IPS-NIHi11 (cell line): Measurements from ENCODE around the gene SLC24A3.
"Not testable (repeated sequence)": the region's sequence is repeated elsewhere in the genome, so short reads cannot be mapped to it uniquely, and the experiment has no call there.

Experiments
- DNase-seq: peaks from one replicate; pipeline ENCODE4 v3.0.0; 2012; ENCODE audit warnings: mixed read lengths, low spot score

Gene SLC24A3

DNA sequence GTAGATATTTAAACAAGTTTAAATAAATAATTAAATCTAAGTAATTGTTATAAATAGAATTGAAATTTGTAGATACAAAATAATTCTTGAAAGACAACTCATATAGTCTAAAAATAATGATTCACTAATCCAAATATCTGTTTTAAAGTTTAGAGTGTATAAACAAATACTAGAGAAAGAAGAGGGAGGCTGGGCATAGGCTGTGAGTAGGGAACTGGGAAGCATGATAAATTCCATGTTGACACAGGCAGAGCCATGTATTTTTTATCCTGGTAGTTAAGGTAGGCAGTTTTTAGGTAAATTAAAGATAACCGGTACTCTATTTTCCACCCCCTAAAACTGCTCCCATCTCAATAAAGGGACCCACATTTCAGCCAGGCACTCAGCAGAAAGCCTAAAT, 534.0 kb downstream of the SLC24A3 start:
- DNase-seq, result no peak

DNA sequence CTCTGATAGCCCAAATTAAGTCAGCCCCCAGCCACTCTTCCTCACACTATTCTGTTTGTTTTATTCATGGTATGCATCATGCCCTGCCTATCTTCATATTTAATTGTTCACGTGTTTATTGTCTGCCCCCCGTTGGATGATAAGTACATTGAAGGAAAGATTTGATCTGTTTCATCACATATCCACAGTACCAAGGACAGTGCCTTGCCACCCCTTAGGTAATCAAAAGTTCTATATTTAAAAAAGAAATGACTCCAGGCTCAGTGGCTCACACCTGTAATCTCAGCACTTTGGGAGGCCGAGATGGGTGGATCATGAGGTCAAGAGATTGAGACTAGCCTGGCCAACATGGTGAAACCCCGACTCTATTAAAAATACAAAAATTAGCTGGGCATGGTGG, 535.5 kb downstream of the SLC24A3 start:
- DNase-seq, result no peak

DNA sequence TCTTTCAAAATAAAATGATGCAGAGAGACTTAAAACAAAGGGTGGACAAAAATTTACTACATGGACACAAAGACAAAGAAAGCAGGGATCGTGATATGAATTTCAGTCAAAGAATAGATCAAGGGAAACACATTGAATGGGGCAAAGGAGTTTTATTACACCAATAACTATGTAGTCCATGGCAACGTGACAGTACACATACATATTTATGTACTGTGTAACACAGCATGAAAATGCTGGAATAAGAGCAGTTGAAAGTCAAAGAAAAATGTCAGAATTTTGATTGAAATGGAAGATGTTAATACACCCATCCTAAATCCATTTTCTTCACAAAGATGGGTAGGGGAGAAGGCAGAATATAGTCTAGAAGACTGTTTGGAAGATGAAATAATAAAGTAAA, 536.2 kb downstream of the SLC24A3 start:
- no peak for DNase-seq

DNA sequence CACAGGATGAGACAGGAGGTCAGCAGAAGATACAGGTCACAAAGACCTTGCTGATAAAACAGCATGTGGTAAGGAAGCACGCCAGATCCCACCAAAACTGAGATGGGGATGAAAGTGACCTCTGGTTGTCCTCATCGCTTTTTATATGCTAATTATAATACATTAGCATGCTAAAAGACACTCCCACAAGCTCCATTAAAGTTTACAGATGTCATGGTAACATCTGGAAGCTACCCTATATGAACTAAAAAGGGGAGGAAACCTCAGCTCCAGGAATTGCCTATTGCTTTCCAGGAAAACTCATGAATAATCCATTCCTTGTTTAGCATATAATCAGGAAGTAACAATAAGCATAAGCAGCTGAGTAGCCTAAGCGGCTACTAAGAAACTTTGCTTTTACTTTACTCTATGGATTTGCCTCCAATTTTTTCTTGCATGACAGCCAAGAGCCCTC, 537.2 kb downstream of the SLC24A3 start:
- DNase-seq, result peak; percentile 25

DNA sequence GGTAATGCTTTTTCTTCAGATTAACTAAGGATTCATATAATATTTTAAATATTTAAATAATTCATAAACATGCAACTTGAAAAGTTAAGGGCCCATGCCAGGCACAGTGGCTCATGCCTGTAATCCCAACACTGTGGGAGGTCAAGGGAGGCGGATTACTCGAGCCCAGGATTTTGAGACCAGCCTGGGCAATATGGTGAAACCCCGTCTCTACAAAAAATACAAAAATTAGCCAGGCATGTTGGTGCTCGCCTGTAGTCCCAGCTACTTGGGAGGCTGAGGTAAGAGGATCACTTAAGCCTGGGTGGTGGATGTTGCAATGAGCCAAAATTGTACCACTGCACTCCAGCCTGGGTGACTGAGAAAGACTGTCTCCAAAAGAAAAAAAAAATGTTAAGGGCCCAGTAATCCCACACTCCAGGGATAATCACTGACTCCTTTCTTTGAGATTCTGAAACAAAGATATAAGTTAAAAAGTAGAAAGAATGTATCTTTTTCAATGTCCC, 537.7 kb downstream of the SLC24A3 start:
- DNase-seq, result no peak

DNA sequence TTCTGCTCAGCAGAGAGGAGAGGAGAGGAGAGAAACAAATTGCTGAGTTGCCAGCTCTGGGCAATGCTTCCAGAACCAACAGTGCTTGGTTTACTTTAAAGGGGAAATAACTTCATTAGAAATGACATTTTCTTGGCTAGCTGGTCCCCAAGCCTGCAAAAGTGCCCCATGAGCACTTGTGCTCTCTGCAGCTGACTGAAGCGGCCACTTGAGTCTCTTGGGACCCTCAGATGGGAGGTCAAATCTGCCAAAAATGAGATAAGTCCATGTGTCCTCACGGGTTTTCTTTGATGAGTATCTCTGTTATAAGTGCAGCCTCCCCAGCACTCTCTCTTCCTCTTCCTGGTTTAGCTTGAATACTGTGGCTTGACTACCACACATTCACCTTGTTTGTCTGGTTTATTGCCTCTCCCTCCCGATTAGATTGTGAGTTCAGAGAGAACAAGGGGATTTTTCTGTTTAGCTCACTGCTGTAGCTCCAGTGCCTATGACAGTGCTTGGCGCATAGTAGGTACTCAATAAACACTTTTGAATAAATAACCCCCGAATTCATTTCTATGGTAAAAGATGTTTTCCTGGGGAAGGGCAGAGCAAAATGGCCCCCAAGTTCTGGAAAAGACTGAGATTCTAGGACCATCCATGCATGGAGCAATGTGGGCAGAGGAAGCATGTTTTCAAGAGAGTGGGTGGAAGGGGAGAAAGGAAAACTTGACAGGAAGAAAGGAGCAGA, 538.6 kb downstream of the SLC24A3 start:
- no peak for DNase-seq

DNA sequence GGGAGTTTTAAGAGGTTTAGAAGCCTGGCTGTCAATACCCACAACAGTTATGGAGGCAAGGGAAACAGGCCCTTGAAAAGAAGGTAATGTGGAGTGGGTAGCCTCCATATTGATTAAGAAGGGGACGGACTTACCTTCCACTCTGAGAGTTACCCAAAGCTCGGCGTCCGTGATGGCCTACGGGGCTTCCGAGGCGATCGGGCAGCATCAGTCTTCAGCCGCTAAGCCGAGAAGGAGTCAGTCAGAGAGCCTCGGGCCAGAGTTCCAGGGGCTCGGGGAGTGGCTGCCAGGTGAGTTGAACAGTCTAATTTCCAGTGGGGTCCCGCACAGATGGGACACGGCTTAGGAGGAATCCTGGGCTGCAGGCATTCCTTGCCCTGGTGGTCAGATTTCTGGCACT, 541.8 kb downstream of the SLC24A3 start:
- DNase-seq, result not testable (repeated sequence)

DNA sequence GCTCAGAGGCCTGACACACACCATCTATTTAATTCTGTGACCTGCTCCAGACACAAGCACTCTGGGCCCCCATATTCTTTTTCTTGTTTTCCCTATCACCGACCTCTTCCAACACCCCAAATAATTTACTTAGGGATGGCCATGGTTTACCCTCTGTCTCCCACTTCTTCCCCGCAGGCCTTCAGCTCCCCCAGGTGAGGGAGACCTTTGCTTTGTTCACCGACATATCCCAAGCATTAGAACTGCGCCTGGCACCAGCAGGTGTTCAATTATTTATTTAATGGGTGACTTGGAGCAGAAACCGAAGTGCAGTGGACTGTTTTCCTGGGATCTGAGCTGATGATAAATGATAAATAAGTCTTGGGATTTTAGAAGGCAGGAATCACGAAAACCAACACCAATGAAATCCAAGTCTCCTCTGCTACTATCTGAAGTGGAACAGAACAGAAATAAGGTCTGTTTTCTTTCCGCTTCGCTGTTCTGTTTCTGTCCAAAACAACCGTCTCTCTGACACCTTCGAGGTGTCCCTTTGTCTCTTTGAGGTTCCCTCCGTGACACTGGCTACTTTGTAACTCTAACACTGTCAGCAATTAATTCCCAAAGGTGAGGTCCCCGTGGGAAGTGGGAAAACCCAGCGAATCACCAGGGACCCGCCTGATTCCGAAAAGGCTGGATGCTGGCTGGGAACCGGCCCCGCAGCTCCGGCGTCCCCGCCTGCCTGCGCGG, 544.5 kb downstream of the SLC24A3 start:
- DNase-seq, result no peak

DNA sequence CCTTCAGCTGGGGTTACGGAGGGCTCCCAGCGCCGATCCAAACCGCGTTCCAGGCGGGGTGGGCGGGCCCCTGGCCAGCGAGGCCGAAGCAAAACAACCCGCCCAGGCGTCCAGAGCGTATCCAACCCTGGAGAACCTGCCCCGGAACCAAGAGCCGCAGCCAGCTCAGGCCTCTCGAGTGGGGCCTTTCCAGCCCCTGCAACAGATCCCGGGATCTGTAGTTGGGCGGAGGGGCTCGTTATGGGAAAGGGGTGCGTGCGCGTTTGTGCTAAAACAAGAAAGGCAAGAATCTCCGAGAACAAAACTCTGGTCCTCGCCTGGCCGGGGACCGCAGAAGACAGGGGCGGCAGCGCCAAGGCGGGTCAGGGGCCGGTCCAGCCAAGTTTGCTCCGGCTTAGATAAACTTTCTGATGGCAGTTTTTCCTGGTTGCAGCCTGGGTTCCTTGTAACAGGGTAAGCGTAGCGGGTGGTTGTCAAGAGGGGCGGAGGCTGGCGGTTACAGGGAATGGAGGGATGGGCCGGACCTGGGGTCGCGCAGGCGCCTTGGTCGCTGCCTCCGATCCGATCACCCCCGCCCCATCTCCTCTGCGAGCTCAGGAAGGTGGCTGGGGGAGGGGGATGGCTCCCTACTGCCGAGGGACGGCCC, 545.2 kb downstream of the SLC24A3 start:
- peak; percentile 99 for DNase-seq

DNA sequence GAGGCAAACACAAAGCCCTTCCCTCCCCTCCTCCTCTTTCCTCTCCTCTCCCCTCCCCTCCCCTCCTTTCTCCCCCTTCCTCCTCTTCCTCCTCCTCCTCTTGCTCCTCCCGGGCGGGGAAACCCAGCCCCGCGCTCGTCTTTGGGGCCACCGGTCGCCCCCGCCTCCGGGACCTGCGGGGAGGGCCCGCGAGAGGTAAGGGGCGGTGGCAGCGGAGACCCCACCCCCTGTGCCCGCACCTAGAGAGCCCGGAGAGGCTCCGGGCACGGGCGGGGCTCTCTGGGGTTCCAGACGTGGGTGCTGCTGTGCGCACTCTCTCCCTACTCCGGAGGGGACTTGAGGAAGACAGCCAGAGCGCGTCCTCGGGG, 545.7 kb downstream of the SLC24A3 start, which contains the start of gene RIN2:
TSS of gene RIN2 (plus strand) at position 126 of the 368 bp plus-strand sequence. CDS start 131,344 bp downstream, outside the sequence.
- no peak for DNase-seq

DNA sequence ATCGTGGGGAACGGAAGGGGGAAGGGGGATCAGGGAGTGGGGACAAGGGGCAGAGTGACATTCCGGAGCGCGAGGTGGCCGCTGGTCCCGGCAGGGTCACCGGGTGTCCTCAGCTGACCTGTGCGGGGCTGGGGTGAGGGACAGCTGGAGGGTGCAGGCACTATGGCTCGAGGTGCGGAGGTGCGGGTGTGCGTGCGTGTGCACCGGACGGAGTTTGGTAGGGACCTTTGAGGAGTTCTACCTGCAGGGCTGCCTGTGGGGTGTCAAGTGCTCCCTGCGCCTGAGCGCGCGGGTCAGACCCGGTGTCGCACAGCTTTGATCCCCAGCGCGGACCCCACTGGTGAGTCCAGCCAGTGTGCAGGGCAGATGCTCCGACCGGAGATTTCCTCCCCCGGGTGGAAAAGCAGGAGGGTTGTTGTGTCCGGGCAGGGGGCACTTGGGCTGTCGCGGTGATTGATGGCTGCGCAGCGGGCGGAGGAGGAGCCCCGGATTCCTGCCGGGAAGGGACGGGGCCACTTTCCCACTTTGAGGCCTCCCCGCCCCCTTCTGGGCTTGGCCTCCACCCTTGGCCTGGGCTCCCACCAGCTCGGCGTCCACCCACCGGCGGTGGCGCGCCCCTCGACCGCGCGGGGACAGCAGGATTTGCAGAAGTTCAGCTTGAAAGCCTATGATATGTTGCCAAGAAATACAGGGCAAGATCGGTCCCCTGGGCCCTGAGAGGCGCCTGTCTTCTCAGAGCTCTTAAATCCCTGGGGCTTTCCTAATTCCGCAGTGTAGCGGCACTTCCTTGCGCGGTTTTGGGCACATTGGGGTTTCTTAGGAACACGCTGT, 546.3 kb downstream of the SLC24A3 start:
- peak; percentile 68 for DNase-seq

DNA sequence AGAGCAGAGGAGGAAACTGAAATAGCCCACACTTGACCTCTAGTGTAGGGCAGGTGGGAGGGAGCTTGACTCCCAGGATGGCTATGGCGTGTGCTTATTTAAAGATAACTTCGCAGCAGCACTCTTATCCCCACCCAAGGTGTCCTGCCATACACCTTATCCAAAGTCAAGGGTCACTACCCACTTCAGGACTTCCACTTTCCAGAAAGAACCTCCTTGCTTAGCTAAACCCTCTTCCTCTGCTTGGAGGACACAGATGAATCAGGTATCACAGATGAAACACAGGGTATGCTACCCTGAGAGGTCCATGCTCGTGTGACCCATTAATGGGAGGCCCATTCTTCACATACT, 547.9 kb downstream of the SLC24A3 start:
- no peak for DNase-seq

DNA sequence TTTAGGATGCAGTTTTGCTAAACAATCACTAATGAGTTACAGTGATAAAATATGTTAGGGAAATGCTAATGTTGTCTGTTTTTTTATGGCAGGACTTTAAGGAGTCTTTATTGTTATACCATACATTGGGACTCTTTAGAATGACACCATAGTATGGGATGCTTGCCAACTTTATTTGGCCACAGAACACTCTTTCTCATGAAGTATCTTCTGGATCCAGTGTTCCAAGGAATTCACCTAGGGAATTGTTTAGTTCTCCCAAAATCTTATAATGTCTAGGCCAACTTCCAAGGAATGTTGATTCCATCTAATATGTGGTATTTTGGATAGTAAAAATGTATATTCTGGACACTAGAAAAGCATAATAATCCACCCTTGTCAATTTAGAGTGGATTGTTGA, 548.9 kb downstream of the SLC24A3 start:
- no peak for DNase-seq

DNA sequence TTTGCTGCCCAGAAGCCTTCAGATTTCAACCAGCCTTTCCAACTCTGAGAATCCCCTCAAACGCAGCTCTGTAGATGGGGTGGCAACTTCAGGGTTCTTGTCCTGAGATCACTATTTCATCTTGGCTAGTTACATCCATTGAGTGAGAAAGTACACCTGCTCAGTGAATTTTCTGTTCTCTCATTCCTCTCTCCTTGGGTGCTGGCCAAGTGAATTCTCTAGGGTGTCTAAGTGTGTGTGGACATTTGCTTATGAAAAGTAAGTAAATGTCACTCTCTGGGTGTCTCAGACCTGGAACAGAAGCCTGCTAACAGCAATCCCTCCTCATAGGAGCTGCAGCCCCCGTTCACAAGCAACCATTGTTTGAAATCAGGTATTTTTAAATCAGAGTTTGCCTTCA, 549.4 kb downstream of the SLC24A3 start:
- DNase-seq, result no peak

DNA sequence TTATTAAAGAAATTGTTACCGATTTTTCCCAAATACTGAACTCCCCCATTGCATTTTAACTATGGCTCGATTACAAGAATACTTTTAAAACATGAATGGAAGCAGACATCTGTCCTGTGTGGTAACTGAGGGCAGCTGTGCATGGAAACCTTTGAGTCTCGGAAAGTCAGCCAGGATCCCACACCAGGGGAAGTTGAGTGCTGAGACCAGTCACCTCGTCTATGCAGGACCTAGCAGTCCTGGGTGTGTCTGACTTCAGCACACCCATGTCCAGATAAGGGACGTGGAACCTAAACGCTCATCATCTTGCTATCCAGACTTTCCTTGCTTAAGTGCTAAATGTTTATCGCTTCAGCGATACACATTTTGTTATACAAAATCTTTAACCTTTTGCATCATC, 551.8 kb downstream of the SLC24A3 start:
- DNase-seq, result no peak

DNA sequence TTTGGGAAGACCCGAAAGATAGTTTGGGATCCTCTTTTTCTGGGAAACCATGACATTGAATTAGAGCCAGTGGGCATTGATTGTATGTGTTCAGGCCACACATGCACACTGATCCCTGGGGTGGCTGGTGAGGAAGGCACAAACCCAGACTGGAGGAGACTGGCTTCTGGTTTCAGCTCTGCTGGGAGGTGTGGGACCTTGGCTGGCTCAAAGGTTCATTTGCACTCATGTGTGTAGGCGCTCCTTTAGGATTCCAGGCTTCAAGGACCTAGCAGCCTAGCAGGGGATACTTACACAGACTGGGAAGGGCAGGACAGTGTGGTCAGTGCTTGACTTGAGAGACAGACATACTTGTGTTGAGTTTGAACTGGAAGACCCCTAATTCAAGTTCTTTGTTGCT, 552.8 kb downstream of the SLC24A3 start:
- DNase-seq, result no peak

DNA sequence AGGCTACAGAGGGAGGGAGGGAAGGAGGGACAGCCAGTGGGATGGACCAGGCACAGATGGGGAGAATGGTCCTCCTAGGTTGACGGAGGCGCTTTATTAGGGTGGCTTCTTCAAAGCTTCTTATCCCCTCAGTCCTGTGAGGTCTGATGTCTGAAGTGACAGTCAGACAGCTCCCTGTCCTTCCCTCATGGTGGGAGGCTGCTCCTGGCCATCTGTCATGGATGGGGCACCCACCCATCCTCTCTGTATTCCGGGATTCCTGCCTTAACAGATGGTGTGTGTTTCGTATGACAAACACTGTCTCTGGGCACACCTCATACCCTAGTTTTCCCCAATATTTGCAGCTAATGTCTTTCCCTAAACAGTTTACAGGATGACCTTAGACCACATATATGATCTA, 553.5 kb downstream of the SLC24A3 start:
- no peak for DNase-seq

DNA sequence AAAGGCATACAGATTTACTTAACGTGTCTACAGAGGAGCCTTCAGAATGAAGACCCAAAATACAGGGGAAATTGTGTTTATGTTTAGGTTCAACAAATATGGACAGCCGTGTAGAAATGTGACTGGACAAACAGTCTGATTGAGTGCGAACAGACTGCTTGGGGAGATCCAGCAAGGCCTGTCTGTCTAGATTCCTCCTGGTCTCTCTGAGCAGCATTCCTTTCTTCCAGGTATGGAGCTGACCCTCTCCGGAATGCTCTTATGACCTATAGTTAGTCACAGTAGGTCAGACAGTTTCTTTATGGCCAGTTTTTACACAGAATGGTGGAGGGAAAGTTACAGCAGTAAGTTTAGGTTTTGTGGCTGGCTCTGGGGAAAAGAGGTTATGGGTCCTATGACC, 554.6 kb downstream of the SLC24A3 start:
- DNase-seq, result no peak

DNA sequence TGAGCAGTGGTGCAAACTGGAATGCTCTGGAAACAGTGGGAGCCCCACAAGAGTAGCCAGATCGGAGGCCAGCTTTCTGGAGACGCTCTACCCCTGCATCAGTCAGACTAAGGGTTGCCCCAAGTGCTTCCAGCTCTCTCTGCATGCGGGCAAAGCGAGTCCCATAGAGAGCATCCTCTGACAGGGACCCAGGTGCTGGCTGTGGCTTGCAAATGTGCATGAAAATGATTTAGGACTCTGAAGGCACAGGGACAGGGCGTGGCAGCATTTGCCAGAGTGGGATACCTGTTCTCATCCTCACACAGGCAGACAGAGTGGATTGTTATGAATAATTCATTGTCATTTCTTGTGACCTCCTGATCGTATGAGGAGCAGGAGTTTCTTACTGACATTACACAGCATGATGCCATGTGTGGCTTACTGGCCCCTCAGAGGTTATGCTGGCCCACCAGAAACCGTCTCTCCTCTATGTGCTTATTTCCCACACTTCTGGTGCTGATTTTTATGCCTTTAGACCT, 555.9 kb downstream of the SLC24A3 start:
- DNase-seq, result no peak

DNA sequence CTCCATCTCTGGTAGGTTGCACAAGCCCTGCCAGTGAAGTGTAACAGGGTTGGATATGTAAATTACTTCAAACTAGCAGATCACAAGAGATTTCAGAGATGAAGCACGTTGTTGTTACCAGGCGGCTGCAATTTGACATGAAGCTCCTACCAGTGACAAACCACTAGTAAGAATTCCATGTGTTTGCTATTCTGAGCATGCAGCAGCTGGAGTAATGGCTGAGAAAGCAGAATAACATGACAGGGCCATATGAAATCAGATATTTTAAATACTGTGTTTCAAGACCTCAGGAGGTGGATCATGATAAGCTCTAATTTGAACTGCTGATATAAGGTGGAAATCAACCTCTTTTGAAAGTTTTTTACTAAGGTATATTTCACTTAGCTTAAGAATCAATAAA, 557.1 kb downstream of the SLC24A3 start:
- no peak for DNase-seq

DNA sequence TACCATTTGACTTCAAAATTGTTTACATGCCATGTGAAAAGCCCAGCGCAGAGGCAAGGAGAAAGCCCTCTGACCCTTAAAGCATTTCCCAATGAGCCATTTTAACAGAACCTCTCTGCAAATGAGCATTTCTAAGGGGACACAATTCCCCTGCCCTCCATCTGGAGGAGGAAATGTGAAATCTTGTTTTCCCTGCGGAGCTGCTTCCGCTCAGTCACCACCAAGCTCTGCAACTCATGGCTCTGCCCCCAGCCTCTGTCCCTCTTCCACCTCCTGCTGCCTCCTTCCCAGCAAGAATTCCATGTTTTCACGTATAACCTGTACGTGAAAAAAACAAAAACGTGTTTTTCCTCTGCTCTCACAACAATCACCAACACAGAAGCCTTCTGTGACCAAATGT, 557.9 kb downstream of the SLC24A3 start:
- peak; percentile 23 for DNase-seq

DNA sequence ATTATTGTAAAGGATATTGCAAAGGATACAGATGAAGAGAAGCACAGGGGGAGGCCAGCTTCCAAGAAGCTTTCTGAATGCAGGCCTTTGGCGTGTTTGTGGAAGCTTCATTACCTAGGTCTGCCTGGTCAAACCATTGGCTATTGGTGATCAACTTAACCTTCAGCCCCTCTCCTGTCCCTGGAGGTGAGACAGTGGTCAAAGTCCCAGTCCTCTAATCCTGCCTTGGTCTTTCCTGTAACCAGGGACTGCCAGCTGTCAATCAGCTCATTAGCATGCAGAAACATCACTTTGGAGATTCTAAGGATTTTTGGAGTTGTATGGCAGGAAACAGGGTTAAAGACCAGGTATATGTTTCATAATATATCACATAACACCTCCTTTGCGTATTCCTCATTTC, 558.6 kb downstream of the SLC24A3 start:
- DNase-seq, result no peak
